Right cardiac atrium (tissue), 5 donors: Measurements from ENCODE around the gene ZNF132. TPM values are rescaled to one million over a fixed set of nuclear protein-coding genes. Genes with fewer than 3 reads are reported as not detected.
"Not testable (repeated sequence)": the region's sequence is repeated elsewhere in the genome, so short reads cannot be mapped to it uniquely, and the experiment has no call there.

ENCODE experiments used
- ATAC-seq, 2 donors: fragments of 200-7000 bp; cut with Tn5 transposase; one replicate each; pipeline versions ENCODE4 v1.8.0 to v1.9.1; 2020; ENCODE audit warnings: moderate library complexity in 2 of 2, mild to moderate bottlenecking in 1 of 2
- DNase-seq, 3 donors: peaks; one replicate each; pipeline ENCODE4 v3.0.0-alpha.2; 2020
- H3K27ac ChIP-seq: one replicate; pipeline ENCODE4 v1.5.1; 2013; ENCODE audit warnings: mild to moderate bottlenecking, low read length, control low read depth, moderate library complexity
- H3K27me3 ChIP-seq: one replicate; pipeline ENCODE4 v1.6.1; 2013; ENCODE audit not compliant: control insufficient read depth, insufficient read depth
- H3K4me1 ChIP-seq: one replicate; pipeline ENCODE4 v1.6.1; 2013; ENCODE audit warnings: low read length; ENCODE audit not compliant: control insufficient read depth, insufficient read depth
- H3K4me3 ChIP-seq: one replicate; pipeline ENCODE4 v1.5.1; 2013; ENCODE audit warnings: low read length, control low read depth
- H3K9me3 ChIP-seq: one replicate; pipeline ENCODE4 v1.6.1; 2013; ENCODE audit warnings: low read length; ENCODE audit not compliant: control insufficient read depth
- WGBS: extraction: QIAGEN DNeasy Blood & Tissue Kit; methylation state at CpG from one replicate; pipeline ENCODE4 v1.1.7; 2013; 5-methylcytosine and 5-hydroxymethylcytosine counted together
- intact Hi-C, 4 donors: fragments of 100-400 bp; cut with DNase I; formaldehyde crosslinking; loops; one replicate each; pipeline versions ENCODE4 v1.11.0 to v1.14.0; 2022 to 2023
- polyA plus RNA-seq: library from polyadenylated mRNA; stranded (reverse); fragments of 200-250 nt; gene quantifications from one replicate; pipeline ENCODE4 v1.2.3, GENCODE V29; 2013
- total RNA-seq, 4 donors: library from RNA; stranded (reverse); fragmentation: NEBNext Ultra II Directional; extraction: Animal tissue kit (Norgen Biotek cat#: 25700); gene quantifications; one replicate each; pipeline ENCODE4 v1.2.1, GENCODE V29; 2021
- donor health status: healthy with polysubstance abuse.
- donor health status: DM: no; HTN: yes; CAD: no.
- donor health status: DM: no; HTN: no; CAD: no.
- donor health status: DM: no; HTN: yes; CAD: no; lungs with severe emphysema.
- donor health status: DM: yes; HTN: yes; CAD: no.

The ZNF132 gene
- total and polyA plus RNA-seq, 5 donors = 2.4 to 7.5 (median 6.6) TPM

DNA sequence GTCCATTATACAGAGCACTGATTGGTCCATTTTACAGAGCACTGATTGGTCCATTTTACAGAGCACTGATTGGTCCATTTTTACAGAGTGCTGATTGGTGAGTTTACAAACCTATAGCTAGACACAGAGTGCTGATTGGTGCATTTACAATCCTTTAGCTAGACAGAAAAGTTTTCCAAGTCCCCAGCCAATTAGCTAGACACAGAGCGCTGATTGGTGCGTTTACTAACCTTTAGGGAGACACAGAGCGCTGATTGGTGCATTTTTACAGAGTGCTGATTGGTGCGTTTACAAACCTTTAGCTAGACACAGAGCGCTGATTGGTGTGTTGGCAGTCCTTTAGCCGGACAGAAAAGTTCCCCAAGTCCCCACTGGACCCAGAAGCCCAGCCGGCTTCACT is 3.0 kb upstream of the ZNF132 start:
- H3K4me1 ChIP-seq, H3K27me3 ChIP-seq, DNase-seq, H3K4me3 ChIP-seq, intact Hi-C loops, H3K27ac ChIP-seq, ATAC-seq, H3K9me3 ChIP-seq: not testable (repeated sequence)
- 88% methylated on average over 7 of the region's 7 CpGs for WGBS

DNA sequence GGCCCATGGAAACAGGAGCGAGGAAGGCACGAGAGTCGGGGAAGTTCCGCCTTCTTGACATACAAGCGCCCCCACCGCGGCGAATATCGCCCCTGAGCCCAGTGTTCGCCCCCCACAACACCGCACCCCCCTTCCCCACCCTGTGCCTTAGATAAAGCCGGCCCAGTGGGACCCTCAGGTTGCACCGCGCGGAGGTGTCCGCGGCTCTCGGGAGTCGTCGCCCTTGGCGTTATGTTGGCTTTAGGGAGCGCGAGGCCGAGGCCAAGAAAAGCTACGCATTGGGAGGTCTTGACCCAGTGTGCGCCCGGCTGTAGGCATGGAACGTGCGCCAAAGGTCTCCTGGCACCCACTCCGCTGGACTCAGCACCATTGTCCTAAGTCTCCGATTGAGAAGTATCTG is 603 bp upstream of the ZNF132 start:
- WGBS = 12% methylated on average over 31 of the region's 31 CpGs
- Histone ChIP-seq H3K27me3 (no peaks in the 10 kb centered on the region), H3K27ac (peak overlapping the region; percentile 77), H3K9me3 (no peaks in the 10 kb centered on the region), H3K4me1 (peaks cover 6% of the 10 kb centered on the region), H3K4me3 (peak overlapping the region; percentile 80)
- ATAC-seq (peak; percentile 5 to 21), DNase-seq (no peak)
- intact Hi-C loops = no loop called here

DNA sequence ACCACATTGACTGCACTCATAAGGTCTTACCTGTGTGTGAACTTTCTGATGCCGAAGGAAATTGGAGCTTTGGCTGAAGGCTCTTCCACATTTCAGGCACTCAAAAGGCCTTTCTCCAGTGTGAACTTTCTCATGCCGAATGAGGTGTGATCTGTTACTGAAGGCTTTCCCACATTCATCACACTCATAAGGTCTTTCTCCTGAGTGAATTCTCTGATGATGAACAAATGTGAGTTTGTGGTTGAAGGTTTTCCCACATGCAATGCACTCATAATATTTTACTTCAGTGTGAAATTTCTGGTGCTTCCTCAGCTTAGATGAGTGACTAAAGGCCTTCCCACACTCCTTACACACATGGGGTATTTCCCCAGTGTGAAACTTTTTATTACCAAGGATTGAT is 5.7 kb downstream of the ZNF132 start:
- WGBS = 96% methylated on average over 2 of the region's 2 CpGs
- intact Hi-C loops = no loop called here
- ATAC-seq (no peak), DNase-seq (no peak)
- H3K9me3 ChIP-seq = peaks cover 40% of the 10 kb centered on the region
- no peaks in the 10 kb centered on the region for H3K27me3 ChIP-seq
- H3K4me3 ChIP-seq = peak overlapping the region; percentile 11
- H3K27ac ChIP-seq = no peak overlapping the region
- peaks cover 2% of the 10 kb centered on the region for H3K4me1 ChIP-seq

DNA sequence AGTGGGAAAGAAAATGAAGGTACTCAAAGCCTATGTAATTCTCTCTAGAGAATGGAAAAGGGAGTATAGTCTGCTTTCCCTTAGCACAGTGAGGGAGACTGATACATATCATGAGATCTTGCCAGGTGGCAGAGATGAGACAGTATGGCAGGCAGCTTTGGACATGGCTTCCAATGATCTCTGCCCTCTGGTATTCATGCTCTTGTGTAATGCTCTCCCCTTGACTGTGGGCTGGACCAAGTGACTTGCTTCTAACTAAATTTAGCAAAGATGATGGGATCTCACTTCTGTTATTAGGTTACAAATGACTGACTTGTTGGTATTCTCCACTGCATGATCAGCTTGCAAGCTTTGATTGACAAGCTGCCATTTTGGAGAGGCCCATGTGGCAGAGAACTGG is 10.2 kb downstream of the ZNF132 start:
- H3K4me3 ChIP-seq = no peak overlapping the region
- H3K27me3 ChIP-seq = no peaks in the 10 kb centered on the region
- H3K4me1 ChIP-seq = no peaks in the 10 kb centered on the region
- intact Hi-C loops = no loop called here
- H3K27ac ChIP-seq = no peak overlapping the region
- ATAC-seq (no peak), DNase-seq (no peak)
- H3K9me3 ChIP-seq = peaks cover 40% of the 10 kb centered on the region

DNA sequence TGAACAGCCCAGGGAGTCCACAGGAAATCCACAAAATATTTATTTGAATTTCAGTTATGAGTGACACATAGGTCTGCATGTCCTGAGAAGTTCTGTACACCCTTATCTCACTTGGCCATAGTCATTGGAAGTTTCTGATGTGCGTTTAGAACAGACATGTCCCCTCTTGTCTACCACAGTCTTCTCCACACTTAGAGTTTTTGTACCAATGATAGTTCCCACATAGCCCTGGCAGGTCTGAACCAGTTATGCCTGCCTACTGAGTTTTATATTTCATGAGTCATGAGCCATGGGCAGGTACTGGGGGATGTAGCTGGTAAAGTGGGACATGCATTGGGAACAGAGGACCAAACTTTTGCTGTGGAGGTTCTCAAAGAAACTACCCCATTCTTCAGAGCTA is 11.3 kb downstream of the ZNF132 start:
- no peaks in the 10 kb centered on the region for H3K27me3 ChIP-seq
- ATAC-seq (peak in 1 of 2 donors; percentile 22), DNase-seq (no peak)
- peaks cover 29% of the 10 kb centered on the region for H3K9me3 ChIP-seq
- no peak overlapping the region for H3K27ac ChIP-seq
- intact Hi-C loops = no loop called here
- WGBS = 75% methylated on average over 1 of the region's 1 CpG
- H3K4me1 ChIP-seq = no peaks in the 10 kb centered on the region
- H3K4me3 ChIP-seq = no peak overlapping the region

DNA sequence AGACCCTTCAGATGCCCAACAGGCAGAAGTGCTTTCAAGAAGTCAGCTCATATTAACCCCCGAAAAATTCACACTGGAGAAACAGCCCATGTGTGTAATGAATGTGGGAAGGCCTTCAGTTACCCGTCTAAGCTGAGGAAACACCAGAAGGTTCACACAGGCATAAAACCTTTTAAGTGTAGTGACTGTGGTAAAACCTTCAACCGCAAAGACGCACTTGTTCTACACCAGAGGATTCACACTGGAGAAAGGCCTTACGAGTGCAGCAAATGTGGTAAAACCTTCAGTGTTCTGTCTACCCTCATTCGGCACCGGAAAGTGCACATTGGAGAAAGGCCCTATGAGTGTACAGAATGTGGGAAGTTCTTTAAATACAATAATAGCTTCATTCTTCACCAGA is 22.9 kb downstream of the ZNF132 start:
- 96% methylated on average over 7 of the region's 7 CpGs for WGBS
- ATAC-seq = no peak
- intact Hi-C loops = no loop called here

DNA sequence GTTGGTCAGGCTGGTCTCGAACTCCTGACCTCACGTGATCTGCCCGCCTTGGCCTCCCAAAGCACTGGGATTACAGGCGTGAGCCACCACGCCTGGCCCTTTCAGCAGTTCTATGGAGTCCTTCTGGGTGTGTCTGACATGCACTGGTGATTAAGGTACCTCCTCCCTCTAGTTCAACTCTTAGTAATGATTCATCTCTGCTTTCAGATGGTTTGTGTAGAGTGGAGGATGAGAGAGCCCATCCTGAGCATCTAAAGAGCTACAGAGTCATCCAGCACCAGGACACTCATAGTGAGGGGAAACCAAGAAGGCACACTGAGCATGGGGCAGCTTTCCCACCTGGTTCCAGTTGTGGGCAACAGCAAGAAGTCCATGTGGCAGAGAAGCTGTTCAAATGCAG is 23.3 kb downstream of the ZNF132 start:
- WGBS = 99% methylated on average over 5 of the region's 5 CpGs
- H3K9me3 ChIP-seq = no peaks in the 10 kb centered on the region
- H3K27me3 ChIP-seq = no peaks in the 10 kb centered on the region
- no peak overlapping the region for H3K27ac ChIP-seq
- no peak overlapping the region for H3K4me3 ChIP-seq
- ATAC-seq (no peak), DNase-seq (no peak)
- intact Hi-C loops = no loop called here
- H3K4me1 ChIP-seq = no peaks in the 10 kb centered on the region

More for the DNA sequence above, 22.9 kb downstream of the ZNF132 start:
- Histone ChIP-seq H3K27ac (no peak overlapping the region), H3K27me3 (no peaks in the 10 kb centered on the region), H3K9me3 (no peaks in the 10 kb centered on the region), H3K4me3 (no peak overlapping the region), H3K4me1 (no peaks in the 10 kb centered on the region)
- DNase-seq = no peak

DNA sequence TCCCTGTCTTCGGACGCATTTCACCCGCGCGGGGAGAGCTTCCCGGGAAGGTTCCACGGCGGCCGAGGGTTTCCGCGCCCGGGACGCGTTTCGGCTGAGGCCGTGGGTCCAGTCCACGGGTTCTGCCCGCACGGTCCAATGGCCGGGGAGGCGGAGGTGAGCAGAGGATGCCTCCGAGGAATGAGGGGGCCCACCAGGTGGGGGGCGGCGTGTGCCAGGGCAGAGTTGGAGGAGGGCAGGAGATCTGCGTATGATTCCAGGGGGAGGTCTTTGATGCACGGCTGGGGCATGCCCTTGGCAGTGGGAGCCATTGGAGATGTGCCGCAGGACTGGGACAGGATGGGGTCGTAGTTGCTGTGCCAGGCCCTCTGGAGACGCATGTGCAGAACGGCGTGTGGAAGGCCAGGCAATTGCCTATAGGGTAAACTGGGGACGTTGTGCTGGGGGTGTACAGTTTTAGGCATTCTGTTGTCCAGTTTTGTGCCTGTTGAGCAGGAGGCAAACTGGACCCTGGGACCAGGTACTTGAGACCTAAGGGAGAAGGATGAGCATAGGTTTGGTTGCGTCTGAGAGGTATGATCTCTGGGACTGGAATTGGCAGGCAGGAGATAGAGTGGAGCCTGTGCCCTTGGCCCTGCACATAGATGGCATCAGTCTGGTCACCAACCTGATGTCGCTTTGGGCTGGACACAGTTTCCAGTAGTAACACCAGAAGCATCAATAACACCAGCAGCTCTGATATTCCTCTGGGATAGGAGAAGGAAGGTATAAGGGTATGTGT is 30.8 kb downstream of the ZNF132 start:
- peak; percentile 35 to 41 for ATAC-seq
- intact Hi-C loops = no loop called here
- H3K9me3 ChIP-seq = no peaks in the 10 kb centered on the region
- peak overlapping the region; percentile 68 for H3K4me3 ChIP-seq
- no peaks in the 10 kb centered on the region for H3K27me3 ChIP-seq
- peaks cover 14% of the 10 kb centered on the region for H3K4me1 ChIP-seq
- peak in 2 of 3 donors; percentile 42 to 73 for DNase-seq
- H3K27ac ChIP-seq = peak overlapping the region; percentile 63
- WGBS = 3% methylated on average over 34 of the region's 34 CpGs

DNA sequence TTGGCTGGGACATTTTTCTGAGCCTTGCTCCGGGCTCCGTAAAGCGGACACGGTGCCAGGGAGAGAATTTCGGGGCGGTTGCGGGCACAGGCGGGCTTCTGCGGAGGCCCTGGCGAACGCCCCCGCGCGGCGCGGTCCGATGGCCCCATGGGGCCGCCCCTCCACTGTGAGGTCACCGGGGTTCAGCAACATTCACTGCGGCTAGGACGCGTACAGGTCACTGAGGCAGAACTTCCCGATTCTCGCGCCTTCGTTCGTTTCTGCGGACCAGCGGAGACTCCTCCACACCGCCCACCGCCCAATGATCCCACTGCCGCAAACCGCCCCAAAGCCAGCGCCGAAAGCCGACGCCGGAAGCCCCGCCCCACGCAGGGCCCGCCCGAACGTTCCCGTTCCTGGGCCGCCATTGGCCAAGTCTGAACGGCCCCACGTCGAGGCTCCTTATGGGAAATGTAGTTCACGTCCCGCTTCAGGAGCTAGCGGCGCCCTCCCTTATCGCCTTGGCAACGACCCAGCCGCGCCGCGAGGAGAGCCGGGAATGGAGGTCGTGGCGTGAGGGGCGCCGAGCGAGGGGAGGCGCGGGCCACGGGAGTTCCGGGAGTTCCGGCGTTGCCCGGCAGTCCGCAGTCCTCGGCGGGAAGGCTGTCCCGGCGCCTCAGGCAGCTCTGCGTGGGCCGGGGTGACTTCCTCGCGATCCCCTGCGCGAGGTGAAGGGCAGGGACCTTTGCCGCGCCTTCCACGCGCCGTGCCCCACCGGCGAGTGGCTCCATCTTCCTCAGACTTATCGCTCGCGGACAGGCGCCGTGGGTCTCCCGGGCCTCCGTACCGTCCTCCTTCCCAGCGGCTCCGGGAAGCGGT is 31.6 kb downstream of the ZNF132 start, which contains the start of gene ZNF584:
TSS of gene ZNF584 (plus strand) at position 498 of the 858 bp plus-strand sequence. CDS start 499 bp downstream, outside the sequence.
- under 1% methylated on average over 100 of the region's 100 CpGs for WGBS
- ATAC-seq (peak; percentile 98), DNase-seq (peak; percentile 97 to 99 (median 98))
- H3K4me1 ChIP-seq = peaks cover 14% of the 10 kb centered on the region
- H3K4me3 ChIP-seq = peak within 1 kb of the TSS; percentile 68
- peak within 1 kb of the TSS; percentile 76 for H3K27ac ChIP-seq
- no peaks in the 10 kb centered on the region for H3K9me3 ChIP-seq
- H3K27me3 ChIP-seq = no peaks in the 10 kb centered on the region
- intact Hi-C loops = no loop called here

DNA sequence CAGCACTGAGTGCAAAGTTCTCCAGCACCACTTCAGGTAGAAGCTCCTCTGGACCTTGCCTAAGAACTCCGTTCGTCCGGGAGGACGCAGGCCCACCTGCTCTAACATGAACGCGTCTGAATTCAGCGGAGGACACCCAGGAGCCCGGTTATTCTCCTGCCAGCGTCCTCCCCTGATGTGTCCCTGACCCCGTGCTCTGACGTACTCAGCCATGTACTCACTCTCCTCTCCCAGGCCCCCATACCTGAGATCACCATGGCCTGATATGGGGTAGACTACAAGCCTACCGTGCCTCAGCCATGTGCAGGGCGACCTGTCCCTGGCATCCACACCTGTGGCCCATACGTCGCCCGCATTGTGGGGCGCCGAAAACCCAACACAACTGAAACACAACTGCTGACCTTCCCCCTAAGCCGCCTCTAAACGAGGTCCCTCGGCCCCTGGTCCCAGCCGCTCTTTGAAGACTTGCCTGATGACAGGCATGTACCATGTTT is 32.2 kb downstream of the ZNF132 start:
- intact Hi-C loops = no loop called here
- H3K4me1 ChIP-seq = peaks cover 14% of the 10 kb centered on the region
- H3K4me3 ChIP-seq = peak overlapping the region; percentile 68
- H3K27me3 ChIP-seq = no peaks in the 10 kb centered on the region
- H3K27ac ChIP-seq = peak overlapping the region; percentile 76
- DNase-seq = no peak
- ATAC-seq = peak; percentile 9 to 40
- H3K9me3 ChIP-seq = no peaks in the 10 kb centered on the region
- WGBS = 14% methylated on average over 22 of the region's 22 CpGs
